GM19468 (cell line): ENCODE results near the gene ATE1.

Experiments used
- ATAC-seq: cut with Tn5 transposase; IDR thresholded peaks from one replicate; pipeline ENCODE4 v1.9.1; 2021; ENCODE audit warnings: mild to moderate bottlenecking, moderate library complexity, moderate number of reproducible peaks; ENCODE audit not compliant: unreplicated experiment; ENCODE audit errors: extremely low read depth

Gene ATE1

GRCh38 chr10:121753726-121754476, 173.9 kb downstream of the ATE1 start:
- peak; percentile 53 for ATAC-seq

GRCh38 chr10:121751191-121751760, 176.6 kb downstream of the ATE1 start:
- no peak for ATAC-seq

- ATAC-seq, result no peak
These were observed 180.6 kb downstream of the ATE1 start for GRCh38 chr10:121747163-121747775.

- no peak for ATAC-seq
These were observed 186.5 kb downstream of the ATE1 start for GRCh38 chr10:121741248-121741792.

- ATAC-seq, result no peak
These were observed 187.8 kb downstream of the ATE1 start for GRCh38 chr10:121740069-121740468.

GRCh38 chr10:121739114-121739513, 188.7 kb downstream of the ATE1 start:
- ATAC-seq, result no peak

GRCh38 chr10:121736315-121737130, 191.3 kb downstream of the ATE1 start:
- ATAC-seq, result no peak

- no peak for ATAC-seq
These were observed 192.6 kb downstream of the ATE1 start for GRCh38 chr10:121735263-121735662.

GRCh38 chr10:121734589-121735045, 193.2 kb downstream of the ATE1 start:
- no peak for ATAC-seq

GRCh38 chr10:121732656-121733445, 195.0 kb downstream of the ATE1 start:
- no peak for ATAC-seq

GRCh38 chr10:121732172-121732571, 195.7 kb downstream of the ATE1 start:
- ATAC-seq, result no peak

- ATAC-seq, result no peak
These were observed 203.5 kb downstream of the ATE1 start for GRCh38 chr10:121724282-121724681.

GRCh38 chr10:121722665-121723064, 205.2 kb downstream of the ATE1 start:
- ATAC-seq, result no peak

GRCh38 chr10:121721257-121721656, 206.6 kb downstream of the ATE1 start:
- ATAC-seq, result no peak

- ATAC-seq, result no peak
These were observed 211.9 kb downstream of the ATE1 start for GRCh38 chr10:121715969-121716368.

- ATAC-seq, result no peak
These were observed 212.8 kb downstream of the ATE1 start for GRCh38 chr10:121715076-121715475.

- ATAC-seq, result no peak
These were observed 214.3 kb downstream of the ATE1 start for GRCh38 chr10:121713486-121713885.

- ATAC-seq, result no peak
These were observed 216.9 kb downstream of the ATE1 start for GRCh38 chr10:121710971-121711370.

- ATAC-seq, result no peak
These were observed 217.6 kb downstream of the ATE1 start for GRCh38 chr10:121710207-121710606.

- ATAC-seq, result no peak
These were observed 218.2 kb downstream of the ATE1 start for GRCh38 chr10:121709675-121710073.
